KG1 (cell line): Measurements from ENCODE around the gene SCD5.

Experiments used
- DNase-seq: peaks from one replicate; lab custom pipeline; 2025; lab: John Stamatoyannopoulos, UW

The SCD5 gene

GRCh38 chr4:82765134-82765533, 33.5 kb downstream of the SCD5 start:
- no peak for DNase-seq

- no peak for DNase-seq
These were observed 37.4 kb downstream of the SCD5 start for GRCh38 chr4:82761229-82761628.

- DNase-seq = no peak
These were observed 39.6 kb downstream of the SCD5 start for GRCh38 chr4:82758701-82759685.

- no peak for DNase-seq
These were observed 42.5 kb downstream of the SCD5 start for GRCh38 chr4:82756061-82756460.

- no peak for DNase-seq
These were observed 42.9 kb downstream of the SCD5 start for GRCh38 chr4:82755650-82756049.

GRCh38 chr4:82754513-82755165, 44.0 kb downstream of the SCD5 start:
- DNase-seq = no peak

GRCh38 chr4:82753725-82754410, 44.7 kb downstream of the SCD5 start:
- no peak for DNase-seq

GRCh38 chr4:82753238-82753637, 45.4 kb downstream of the SCD5 start:
- no peak for DNase-seq

- DNase-seq = no peak
These were observed 49.7 kb downstream of the SCD5 start for GRCh38 chr4:82748810-82749470.

GRCh38 chr4:82747686-82748575, 50.7 kb downstream of the SCD5 start:
- DNase-seq = no peak

- DNase-seq = no peak
These were observed 51.7 kb downstream of the SCD5 start for GRCh38 chr4:82746705-82747574.

GRCh38 chr4:82745173-82745842, 53.3 kb downstream of the SCD5 start:
- DNase-seq = no peak

- no peak for DNase-seq
These were observed 54.2 kb downstream of the SCD5 start for GRCh38 chr4:82744284-82744968.

- DNase-seq = no peak
These were observed 57.4 kb downstream of the SCD5 start for GRCh38 chr4:82741188-82741587.

- DNase-seq = peak; percentile 77
These were observed 59.1 kb downstream of the SCD5 start for GRCh38 chr4:82739287-82740190.

GRCh38 chr4:82737354-82737753, 61.2 kb downstream of the SCD5 start:
- no peak for DNase-seq

GRCh38 chr4:82733636-82734035, 65.0 kb downstream of the SCD5 start:
- DNase-seq = no peak

- DNase-seq = no peak
These were observed 70.3 kb downstream of the SCD5 start for GRCh38 chr4:82728301-82728700.
